ENCODE measurements around the gene MTA3. TPM values are rescaled to one million over a fixed set of nuclear protein-coding genes. Genes with fewer than 3 reads are reported as not detected.

The MTA3 gene
- total RNA-seq, 2 experiments from 2014 or later: 27.0 to 30.9 TPM

- TF ChIP-seq, protein P1, sequence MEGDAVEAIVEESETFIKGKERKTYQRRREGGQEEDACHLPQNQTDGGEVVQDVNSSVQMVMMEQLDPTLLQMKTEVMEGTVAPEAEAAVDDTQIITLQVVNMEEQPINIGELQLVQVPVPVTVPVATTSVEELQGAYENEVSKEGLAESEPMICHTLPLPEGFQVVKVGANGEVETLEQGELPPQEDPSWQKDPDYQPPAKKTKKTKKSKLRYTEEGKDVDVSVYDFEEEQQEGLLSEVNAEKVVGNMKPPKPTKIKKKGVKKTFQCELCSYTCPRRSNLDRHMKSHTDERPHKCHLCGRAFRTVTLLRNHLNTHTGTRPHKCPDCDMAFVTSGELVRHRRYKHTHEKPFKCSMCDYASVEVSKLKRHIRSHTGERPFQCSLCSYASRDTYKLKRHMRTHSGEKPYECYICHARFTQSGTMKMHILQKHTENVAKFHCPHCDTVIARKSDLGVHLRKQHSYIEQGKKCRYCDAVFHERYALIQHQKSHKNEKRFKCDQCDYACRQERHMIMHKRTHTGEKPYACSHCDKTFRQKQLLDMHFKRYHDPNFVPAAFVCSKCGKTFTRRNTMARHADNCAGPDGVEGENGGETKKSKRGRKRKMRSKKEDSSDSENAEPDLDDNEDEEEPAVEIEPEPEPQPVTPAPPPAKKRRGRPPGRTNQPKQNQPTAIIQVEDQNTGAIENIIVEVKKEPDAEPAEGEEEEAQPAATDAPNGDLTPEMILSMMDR (IDR thresholded peaks at IDR 0.05): no peak
- peaks cover 15% of the 10 kb centered on the region for H3K4me1 ChIP-seq (ENCODE audit: insufficient read depth, low read length)
- Mint-ChIP-seq H3K4me1 (ENCODE audit: low read depth) (peaks cover 14% of the 10 kb centered on the region), H3K27ac (no peak overlapping the region), H3K4me3 (no peak overlapping the region), H3K36me3 (ENCODE audit: low read depth) (no peaks in the 10 kb centered on the region), H3K27me3 (peaks cover 43% of the 10 kb centered on the region), H3K9me3 (no peaks in the 10 kb centered on the region)
- no peaks in the 10 kb centered on the region for H3K36me3 ChIP-seq (ENCODE audit: insufficient read depth, low read length)
- intact Hi-C loops (cut with DNase I, micrococcal nuclease): loop anchor here in 1 of 2 experiments (5.0 kb wide), 1 partner anchor 41 kb away; no protein-coding TSS in a partner anchor
- peaks cover 15 to 26% of the 10 kb centered on the region in 2 experiments for H3K27me3 ChIP-seq (ENCODE audit: control insufficient read depth in 1 of 2, insufficient read depth in 2 of 2, low read length in 2 of 2)
- ChIA-PET POLR2A (no interaction called here), CTCF (no interaction called here)
- no peak overlapping the region for H3K4me3 ChIP-seq (ENCODE audit: low read length)
- ATAC-seq (ENCODE audit: poor library complexity): no peak
- peaks cover 0 to 3% of the 10 kb centered on the region in 2 experiments for H3K9me3 ChIP-seq (ENCODE audit: control insufficient read depth in 1 of 2, insufficient read depth in 1 of 2, low read length in 2 of 2)
- H3K27ac ChIP-seq (ENCODE audit: low read depth in 1 of 2, low read length in 2 of 2): no peak overlapping the region
- no peak for DNase-seq
Measured at GRCh38 chr2:42787788-42788477, 219.5 kb downstream of the MTA3 start.

DNA sequence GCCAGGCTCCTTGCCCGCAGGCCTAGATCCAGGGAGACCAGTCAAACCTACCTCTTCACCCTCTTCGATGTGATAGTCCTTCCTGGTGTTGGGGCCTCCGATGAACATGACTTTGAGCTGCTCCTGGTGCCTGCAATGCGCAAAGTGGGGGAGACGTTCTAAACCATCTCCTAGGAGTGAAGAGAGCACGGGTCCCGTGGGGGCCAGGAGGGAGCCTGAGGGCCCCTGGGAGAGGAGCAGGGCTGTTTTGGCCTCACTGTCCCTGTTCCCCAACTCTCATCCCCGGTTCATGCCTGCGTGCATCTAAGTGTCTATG, 220.0 kb downstream of the MTA3 start:
- Mint-ChIP-seq H3K4me3 (no peak overlapping the region), H3K36me3 (ENCODE audit: low read depth) (no peaks in the 10 kb centered on the region), H3K9me3 (no peaks in the 10 kb centered on the region), H3K27ac (no peak overlapping the region), H3K4me1 (ENCODE audit: low read depth) (peaks cover 18% of the 10 kb centered on the region), H3K27me3 (peaks cover 46% of the 10 kb centered on the region)
- POLR2A ChIA-PET: no interaction called here
- CTCF ChIA-PET: no interaction called here
- H3K4me1 ChIP-seq (ENCODE audit: insufficient read depth, low read length): peaks cover 20% of the 10 kb centered on the region
- no peaks in the 10 kb centered on the region for H3K36me3 ChIP-seq (ENCODE audit: insufficient read depth, low read length)
- DNase-seq: no peak
- no peak overlapping the region for H3K4me3 ChIP-seq (ENCODE audit: low read length)
- H3K9me3 ChIP-seq (ENCODE audit: control insufficient read depth in 1 of 2, insufficient read depth in 1 of 2, low read length in 2 of 2): peaks cover 0 to 3% of the 10 kb centered on the region in 2 experiments
- TF ChIP-seq, protein P1 (IDR thresholded peaks at IDR 0.05): no peak
- ATAC-seq (ENCODE audit: poor library complexity): no peak
- H3K27ac ChIP-seq (ENCODE audit: low read depth in 1 of 2, low read length in 2 of 2): no peak overlapping the region
- H3K27me3 ChIP-seq (ENCODE audit: control insufficient read depth in 1 of 2, insufficient read depth in 2 of 2, low read length in 2 of 2): peaks cover 19 to 28% of the 10 kb centered on the region in 2 experiments
- intact Hi-C loops (cut with DNase I, micrococcal nuclease): loop anchor here in 1 of 2 experiments (5.0 kb wide), 1 partner anchor 41 kb away; no protein-coding TSS in a partner anchor

DNA sequence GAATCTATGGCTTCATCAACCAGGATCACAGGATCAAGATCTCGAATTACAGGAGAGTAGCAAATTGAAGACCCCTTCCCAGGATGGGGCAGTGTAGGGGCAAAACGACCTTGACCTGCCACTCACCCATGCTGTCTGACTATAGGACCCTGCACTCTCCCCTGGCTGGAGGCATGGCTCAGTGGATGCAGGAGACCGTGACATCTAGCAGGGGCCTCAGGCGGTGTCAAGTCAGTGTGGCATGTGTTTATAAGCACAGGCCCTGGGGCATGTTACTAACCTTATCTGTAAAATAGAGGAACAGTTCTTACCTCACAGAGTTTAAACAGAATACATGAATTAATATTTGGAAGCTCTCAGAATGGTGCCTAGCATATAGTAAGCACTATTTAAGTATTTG, 220.4 kb downstream of the MTA3 start:
- H3K27ac Mint-ChIP-seq: no peak overlapping the region
- H3K4me1 Mint-ChIP-seq (ENCODE audit: low read depth): peaks cover 22% of the 10 kb centered on the region
- intact Hi-C loops (cut with DNase I, micrococcal nuclease): loop anchor here in 1 of 2 experiments (5.0 kb wide), 1 partner anchor 42 kb away; no protein-coding TSS in a partner anchor
- ChIA-PET POLR2A (no interaction called here), CTCF (no interaction called here)
- DNase-seq (no peak), ATAC-seq (ENCODE audit: poor library complexity) (no peak)
- no peaks in the 10 kb centered on the region for H3K36me3 Mint-ChIP-seq (ENCODE audit: low read depth)
- Histone ChIP-seq H3K27ac (ENCODE audit: low read depth in 1 of 2, low read length in 2 of 2) (no peak overlapping the region), H3K27me3 (ENCODE audit: control insufficient read depth in 1 of 2, insufficient read depth in 2 of 2, low read length in 2 of 2) (peaks cover 20 to 28% of the 10 kb centered on the region in 2 experiments), H3K4me1 (ENCODE audit: insufficient read depth, low read length) (peaks cover 22% of the 10 kb centered on the region), H3K36me3 (ENCODE audit: insufficient read depth, low read length) (no peaks in the 10 kb centered on the region), H3K9me3 (ENCODE audit: control insufficient read depth in 1 of 2, insufficient read depth in 1 of 2, low read length in 2 of 2) (peaks cover 0 to 3% of the 10 kb centered on the region in 2 experiments), H3K4me3 (ENCODE audit: low read length) (no peak overlapping the region)
- no peaks in the 10 kb centered on the region for H3K9me3 Mint-ChIP-seq
- no peak overlapping the region for H3K4me3 Mint-ChIP-seq
- H3K27me3 Mint-ChIP-seq: peaks cover 50% of the 10 kb centered on the region
- TF ChIP-seq, protein P1 (IDR thresholded peaks at IDR 0.05): no peak
